ENCODE data around the gene MKLN1.

- TF ChIP-seq EZH2 (IDR thresholded peaks at IDR 0.05; ENCODE audit: low read depth) (no peak), CTCF (conservative IDR thresholded peaks at IDR 0.05) (no peak)
Measured at GRCh38 chr7:131299074-131299473, 28.6 kb upstream of the MKLN1 start.
